SK-N-SH (cell line): ENCODE measurements around the gene ADAMTS4. TPM values are rescaled to one million over a fixed set of nuclear protein-coding genes. Genes with fewer than 3 reads are reported as not detected.

Experiments
- CTCF ChIA-PET: fragments of 300-600, 350-600 bp; formaldehyde crosslinking; extraction: SDS; loops from one replicate; lab custom pipeline; 2021; lab: Yijun Ruan, JAX
- POLR2A ChIA-PET: fragments of 350-600 bp; sonication (Branson Sonifier 250); formaldehyde crosslinking; extraction: SDS; loops from one replicate; lab custom pipeline; 2020; ENCODE audit warnings: antibody characterized with exemption, inconsistent platforms; lab: Yijun Ruan, JAX
- DNase-seq: peaks from one replicate; pipeline ENCODE4 v3.0.0; 2012
- H2AFZ ChIP-seq: fragments of 200-600 bp; sonication (generic); 2 replicates; pipeline ENCODE4 v1.8.1; 2016; ENCODE audit warnings: antibody characterized with exemption, mild to moderate bottlenecking, low read depth
- H3F3A ChIP-seq: fragments of 200-600 bp; sonication (generic); replicated peaks from 2 replicates; pipeline ENCODE3; 2016; ENCODE audit warnings: antibody characterized with exemption, mild to moderate bottlenecking; ENCODE audit not compliant: insufficient read depth
- H3K27ac ChIP-seq, 2 experiments: fragments of 200-500 bp in 1 of 2; fragments of 200-600 bp in 1 of 2; sonication (Bioruptor generic) in 1 of 2; sonication (generic), shearing (Covaris generic) in 1 of 2; 2 replicates each; pipeline versions ENCODE4 v1.5.1 to v1.6.1; 2014 to 2016; ENCODE audit warnings: low read depth in 2 of 2, inconsistent platforms in 1 of 2, low read length in 1 of 2, mild to moderate bottlenecking in 1 of 2, mixed read lengths in 1 of 2
- H3K27me3 ChIP-seq: fragments of 200-600 bp; sonication (generic), shearing (Covaris generic); 2 replicates; pipeline ENCODE4 v1.6.1; 2016; ENCODE audit warnings: mixed run types; ENCODE audit not compliant: insufficient read depth
- H3K36me3 ChIP-seq, 2 experiments: fragments of 200-500 bp in 1 of 2; fragments of 200-600 bp in 1 of 2; sonication (Bioruptor generic) in 1 of 2; sonication (generic) in 1 of 2; replicated peaks in 1 of 2; 2 replicates each; pipeline versions ENCODE3 to v1.5.1; 2014 to 2016; ENCODE audit warnings: low read length in 1 of 2, mild to moderate bottlenecking in 1 of 2; ENCODE audit not compliant: insufficient read depth in 2 of 2, control insufficient read depth in 1 of 2
- H3K4me1 ChIP-seq, 2 experiments: fragments of 200-500 bp in 1 of 2; fragments of 200-600 bp in 1 of 2; sonication (Bioruptor generic) in 1 of 2; sonication (generic), shearing (Covaris generic) in 1 of 2; 2 replicates each; pipeline versions ENCODE4 v1.5.1 to v1.6.1; 2014 to 2016; ENCODE audit warnings: low read depth in 1 of 2, low read length in 1 of 2, mixed run types in 1 of 2; ENCODE audit not compliant: insufficient read depth in 2 of 2, control insufficient read depth in 1 of 2
- H3K4me2 ChIP-seq: fragments of 200-600 bp; sonication (generic), shearing (Covaris generic); 2 replicates; pipeline ENCODE4 v1.6.1; 2017; ENCODE audit warnings: mixed run types
- H3K4me3 ChIP-seq, 2 experiments: fragments of 200-500 bp in 1 of 2; fragments of 200-600 bp in 1 of 2; sonication (Bioruptor generic) in 1 of 2; sonication (generic), shearing (Covaris generic) in 1 of 2; 2 replicates each; pipeline versions ENCODE4 v1.5.1 to v1.8.1; 2014 to 2016; ENCODE audit warnings: low read depth in 2 of 2, inconsistent platforms in 1 of 2, low read length in 1 of 2, mild to moderate bottlenecking in 1 of 2, mixed read lengths in 1 of 2, moderate library complexity in 1 of 2
- H3K79me2 ChIP-seq: fragments of 200-600 bp; sonication (generic); 2 replicates; pipeline ENCODE4 v1.8.1; 2017; ENCODE audit warnings: mild to moderate bottlenecking; ENCODE audit not compliant: insufficient read depth
- H3K9ac ChIP-seq: fragments of 200-600 bp; sonication (generic); 2 replicates; pipeline ENCODE4 v1.6.1; 2017; ENCODE audit warnings: mixed run types
- H3K9me2 ChIP-seq: fragments of 200-600 bp; sonication (generic); 2 replicates; pipeline ENCODE4 v1.6.1; 2017; ENCODE audit warnings: mixed run types
- H3K9me3 ChIP-seq: fragments of 200-600 bp; sonication (generic); 2 replicates; pipeline ENCODE4 v1.6.1; 2017; ENCODE audit warnings: mixed run types, mild to moderate bottlenecking, moderate library complexity
- H4K20me1 ChIP-seq: fragments of 200-600 bp; sonication (generic); 2 replicates; pipeline ENCODE4 v1.6.1; 2017; ENCODE audit warnings: mild to moderate bottlenecking, mixed run types; ENCODE audit not compliant: insufficient read depth
- FOXJ3 ChIP-seq: sonication (generic); formaldehyde crosslinking; IDR thresholded peaks from 2 replicates; pipeline ENCODE4 v1.5.1; 2020; ENCODE audit warnings: mild to moderate bottlenecking, missing genetic modification reagents
- IRF3 ChIP-seq: fragments of 150-350 bp; IDR thresholded peaks from 2 replicates; pipeline ENCODE4 v1.6.1; 2016; ENCODE audit warnings: mild to moderate bottlenecking, low read depth, low read length
- MAX ChIP-seq: IDR thresholded peaks from 2 replicates; pipeline ENCODE4 v1.4.0; 2012; ENCODE audit warnings: low read depth
- MXI1 ChIP-seq: IDR thresholded peaks from 2 replicates; pipeline ENCODE4 v1.6.1; 2012; ENCODE audit warnings: mild to moderate bottlenecking, low read depth, low read length, improper control_type of control experiment
- NFIC ChIP-seq: IDR thresholded peaks from 2 replicates; pipeline ENCODE4 v1.4.0; 2012; ENCODE audit warnings: borderline replicate concordance
- PBX3 ChIP-seq: IDR thresholded peaks from 2 replicates; pipeline ENCODE4; 2012
- POLR2AphosphoS5 ChIP-seq: IDR thresholded peaks from 2 replicates; pipeline ENCODE4 v1.6.1; 2012; ENCODE audit warnings: low read depth, low read length
- RCOR1 ChIP-seq: fragments of 150-350 bp; IDR thresholded peaks from 2 replicates; pipeline ENCODE4 v1.6.1; 2017; ENCODE audit warnings: antibody characterized with exemption, low read length
- RXRA ChIP-seq: IDR thresholded peaks from 2 replicates; pipeline ENCODE4 v1.4.0; 2012; ENCODE audit warnings: low read depth, mild to moderate bottlenecking, borderline replicate concordance
- SMC3 ChIP-seq: IDR thresholded peaks from 2 replicates; pipeline ENCODE4 v1.6.1; 2012; ENCODE audit warnings: low read depth, low read length, improper control_type of control experiment
- TAF1 ChIP-seq: IDR thresholded peaks from 2 replicates; pipeline ENCODE4 v1.6.1; 2012; ENCODE audit warnings: low read depth, mild to moderate bottlenecking, low read length, moderate library complexity, borderline replicate concordance
- TCF12 ChIP-seq: IDR thresholded peaks from 2 replicates; pipeline ENCODE4 v1.4.0; 2012
- ZBTB33 ChIP-seq: IDR thresholded peaks from 2 replicates; pipeline ENCODE4 v1.4.0; 2012; ENCODE audit warnings: low read depth, borderline replicate concordance
- WGBS: methylation state at CpG from one replicate; pipeline ENCODE4 v1.1.6; 2017; ENCODE audit warnings: low lambda C conversion rate; 5-methylcytosine and 5-hydroxymethylcytosine counted together
- polyA plus RNA-seq, 3 experiments: library from polyadenylated mRNA; depleted of rRNA; stranded (reverse); fragments of >200 nt; gene quantifications; 2 replicates each; pipeline ENCODE4 v1.2.3, GENCODE V29; 2012

ADAMTS4 gene
- polyA plus RNA-seq, 1 of the 3 experiments (the other 2 are of a cell fraction), result 1.2 TPM

GRCh38 chr1:161218301-161219077 lies 19.6 kb upstream of the ADAMTS4 start:
- H3K9me2 ChIP-seq, result no peaks in the 10 kb centered on the region
- H3K9me3 ChIP-seq, result no peaks in the 10 kb centered on the region
- H3K4me2 ChIP-seq, result no peak overlapping the region
- H3K36me3 ChIP-seq, result peaks cover 10 to 16% of the 10 kb centered on the region in 2 experiments
- H3K9ac ChIP-seq, result no peak overlapping the region
- H3F3A ChIP-seq, result no peaks in the 10 kb centered on the region
- H3K79me2 ChIP-seq, result no peaks in the 10 kb centered on the region
- H3K27me3 ChIP-seq, result no peaks in the 10 kb centered on the region
- no peaks in the 10 kb centered on the region; a peak in 1 of 4 replicates for H3K4me1 ChIP-seq
- POLR2A ChIA-PET, result no interaction called here
- CTCF ChIA-PET, result interaction anchor here (1.2 to 6.0 kb wide), 9 partner anchors 8 to 164 kb away, joined by 3 to 40 read pairs (median 4); partner anchors contain the start of genes NDUFS2 and TOMM40L
- H2AFZ ChIP-seq, result no peak overlapping the region
- H3K27ac ChIP-seq, result no peak overlapping the region
- H3K4me3 ChIP-seq, result no peak overlapping the region
- WGBS, result 86% methylated on average over 8 of the region's 8 CpGs
- DNase-seq, result no peak
- H4K20me1 ChIP-seq, result no peaks in the 10 kb centered on the region
- TF ChIP-seq FOXJ3 (CRISPR knock-in tag) (no peak), POLR2AphosphoS5 (no peak), PBX3 (no peak), RXRA (no peak), ZBTB33 (no peak), MAX (no peak), TAF1 (no peak), RCOR1 (no peak), SMC3 (no peak), IRF3 (no peak), MXI1 (no peak), TCF12 (no peak), NFIC (no peak)
